Gastrocnemius medialis (tissue), 4 donors: ENCODE data around the gene ISG20.

ENCODE experiments used
- POLR2A ChIP-seq, 2 donors: fragments of 450-650 bp; IDR thresholded peaks; one replicate each; pipeline ENCODE4 v1.6.1; 2017; ENCODE audit warnings: antibody characterized with exemption in 2 of 2, mild to moderate bottlenecking in 2 of 2, moderate library complexity in 2 of 2
- TF ChIP-seq, protein P1 (sequence below), 5 experiments: fragments of 450-650 bp in 3 of 5; fragments of 200-600 bp in 2 of 5; sonication (generic) in 2 of 5; IDR thresholded peaks in 4 of 5; conservative IDR thresholded peaks in 1 of 5; 1 replicate in 4 of 5; 2 replicates in 1 of 5; pipeline ENCODE4 v1.5.1; 2016 to 2019; ENCODE audit warnings: antibody characterized with exemption in 5 of 5, mild to moderate bottlenecking in 3 of 5, moderate library complexity in 3 of 5

GRCh38 chr15:88648357-88649214 lies 9.8 kb downstream of the ISG20 start:
- TF ChIP-seq, protein P1, sequence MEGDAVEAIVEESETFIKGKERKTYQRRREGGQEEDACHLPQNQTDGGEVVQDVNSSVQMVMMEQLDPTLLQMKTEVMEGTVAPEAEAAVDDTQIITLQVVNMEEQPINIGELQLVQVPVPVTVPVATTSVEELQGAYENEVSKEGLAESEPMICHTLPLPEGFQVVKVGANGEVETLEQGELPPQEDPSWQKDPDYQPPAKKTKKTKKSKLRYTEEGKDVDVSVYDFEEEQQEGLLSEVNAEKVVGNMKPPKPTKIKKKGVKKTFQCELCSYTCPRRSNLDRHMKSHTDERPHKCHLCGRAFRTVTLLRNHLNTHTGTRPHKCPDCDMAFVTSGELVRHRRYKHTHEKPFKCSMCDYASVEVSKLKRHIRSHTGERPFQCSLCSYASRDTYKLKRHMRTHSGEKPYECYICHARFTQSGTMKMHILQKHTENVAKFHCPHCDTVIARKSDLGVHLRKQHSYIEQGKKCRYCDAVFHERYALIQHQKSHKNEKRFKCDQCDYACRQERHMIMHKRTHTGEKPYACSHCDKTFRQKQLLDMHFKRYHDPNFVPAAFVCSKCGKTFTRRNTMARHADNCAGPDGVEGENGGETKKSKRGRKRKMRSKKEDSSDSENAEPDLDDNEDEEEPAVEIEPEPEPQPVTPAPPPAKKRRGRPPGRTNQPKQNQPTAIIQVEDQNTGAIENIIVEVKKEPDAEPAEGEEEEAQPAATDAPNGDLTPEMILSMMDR (IDR thresholded peaks at IDR 0.05 in 4 of 5, conservative IDR thresholded peaks at IDR 0.05 in 1 of 5), result no peak
- no peak for TF ChIP-seq POLR2A (IDR thresholded peaks at IDR 0.05)
